ENCODE results near the gene LGR4. TPM values are rescaled to one million over a fixed set of nuclear protein-coding genes. Genes with fewer than 3 reads are reported as not detected.

LGR4 gene
- total RNA-seq, 1 experiment from 2014 or later = 7.1 TPM

DNA sequence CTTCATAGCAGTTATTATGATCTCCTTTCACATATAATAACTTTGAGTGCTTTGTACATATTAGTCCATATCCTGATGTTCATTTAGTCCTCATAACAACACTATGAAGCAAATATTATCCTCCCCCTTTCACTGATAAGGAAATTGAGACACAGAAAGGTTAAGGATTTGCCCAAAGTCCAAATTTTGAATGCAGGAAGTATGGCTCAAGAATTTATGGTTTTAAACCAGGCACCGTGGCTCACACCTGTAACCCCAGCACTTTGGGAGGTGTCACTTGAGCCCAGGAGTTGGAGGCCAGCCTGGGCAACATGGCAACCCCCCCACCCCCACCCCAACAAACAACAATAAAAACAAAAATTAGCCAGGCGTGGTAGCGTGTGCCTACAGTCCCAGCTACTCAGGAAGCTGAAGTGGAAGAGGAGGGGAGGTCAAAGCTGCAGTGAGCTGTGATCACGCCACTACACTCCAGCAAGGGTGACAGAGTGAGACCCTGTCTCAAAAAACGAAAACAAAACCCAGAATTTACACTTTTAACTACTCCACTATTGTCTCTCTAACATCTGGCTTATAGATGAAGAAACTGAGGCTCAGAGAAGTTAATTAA lies 118.1 kb downstream of the LGR4 start:
- Histone ChIP-seq H3K4me1 (ENCODE audit: control insufficient read depth in 1 of 2, insufficient read depth in 2 of 2, low read length in 2 of 2) (peaks cover 0 to 6% of the 10 kb centered on the region in 2 experiments; a peak in 1 of 4 replicates), H4K20me1 (ENCODE audit: insufficient read depth) (no peaks in the 10 kb centered on the region), H2AFZ (ENCODE audit: low read depth, low read length, poor library complexity, severe bottlenecking) (no peak overlapping the region), H3K36me3 (ENCODE audit: control insufficient read depth in 1 of 2, insufficient read depth in 2 of 2, low read length in 2 of 2) (0 out of 4 replicates have a peak, but pooled peaks cover 0 to 2% of the 10 kb centered on the region in 2 experiments), H3K9me3 (ENCODE audit: control insufficient read depth in 1 of 2, insufficient read depth in 1 of 2, low read depth in 1 of 2, low read length in 2 of 2) (no peaks in the 10 kb centered on the region), H3K79me2 (ENCODE audit: insufficient read depth, low read length) (no peaks in the 10 kb centered on the region), H3K9ac (ENCODE audit: low read length) (no peak overlapping the region), H3K4me2 (ENCODE audit: low read length) (no peak overlapping the region), H3K27ac (ENCODE audit: low read depth, low read length) (no peak overlapping the region), H3K27me3 (ENCODE audit: insufficient read depth, low read length) (no peaks in the 10 kb centered on the region), H3K9me2 (ENCODE audit: insufficient read depth) (no peaks in the 10 kb centered on the region), H3K4me3 (replicated peaks in 1 of 2; ENCODE audit: low read depth in 1 of 2, low read length in 2 of 2) (no peak overlapping the region)
- TF ChIP-seq, protein P1, sequence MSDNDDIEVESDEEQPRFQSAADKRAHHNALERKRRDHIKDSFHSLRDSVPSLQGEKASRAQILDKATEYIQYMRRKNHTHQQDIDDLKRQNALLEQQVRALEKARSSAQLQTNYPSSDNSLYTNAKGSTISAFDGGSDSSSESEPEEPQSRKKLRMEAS (IDR thresholded peaks at IDR 0.05) = no peak
- TF ChIP-seq EGR1 (IDR thresholded peaks at IDR 0.05; ENCODE audit: low read depth) (no peak), POLR2A (IDR thresholded peaks at IDR 0.05; ENCODE audit: borderline replicate concordance, extremely low read depth, insufficient read depth, insufficient read length) (no peak), CEBPB (IDR thresholded peaks at IDR 0.05; ENCODE audit: low read depth) (no peak), JUND (IDR thresholded peaks at IDR 0.05) (no peak), SP1 (IDR thresholded peaks at IDR 0.05; ENCODE audit: low read depth) (no peak), TCF7L2 (IDR thresholded peaks at IDR 0.05; ENCODE audit: borderline replicate concordance, extremely low read depth, insufficient read depth, insufficient read length) (no peak)
- TF ChIP-seq, protein P2, sequence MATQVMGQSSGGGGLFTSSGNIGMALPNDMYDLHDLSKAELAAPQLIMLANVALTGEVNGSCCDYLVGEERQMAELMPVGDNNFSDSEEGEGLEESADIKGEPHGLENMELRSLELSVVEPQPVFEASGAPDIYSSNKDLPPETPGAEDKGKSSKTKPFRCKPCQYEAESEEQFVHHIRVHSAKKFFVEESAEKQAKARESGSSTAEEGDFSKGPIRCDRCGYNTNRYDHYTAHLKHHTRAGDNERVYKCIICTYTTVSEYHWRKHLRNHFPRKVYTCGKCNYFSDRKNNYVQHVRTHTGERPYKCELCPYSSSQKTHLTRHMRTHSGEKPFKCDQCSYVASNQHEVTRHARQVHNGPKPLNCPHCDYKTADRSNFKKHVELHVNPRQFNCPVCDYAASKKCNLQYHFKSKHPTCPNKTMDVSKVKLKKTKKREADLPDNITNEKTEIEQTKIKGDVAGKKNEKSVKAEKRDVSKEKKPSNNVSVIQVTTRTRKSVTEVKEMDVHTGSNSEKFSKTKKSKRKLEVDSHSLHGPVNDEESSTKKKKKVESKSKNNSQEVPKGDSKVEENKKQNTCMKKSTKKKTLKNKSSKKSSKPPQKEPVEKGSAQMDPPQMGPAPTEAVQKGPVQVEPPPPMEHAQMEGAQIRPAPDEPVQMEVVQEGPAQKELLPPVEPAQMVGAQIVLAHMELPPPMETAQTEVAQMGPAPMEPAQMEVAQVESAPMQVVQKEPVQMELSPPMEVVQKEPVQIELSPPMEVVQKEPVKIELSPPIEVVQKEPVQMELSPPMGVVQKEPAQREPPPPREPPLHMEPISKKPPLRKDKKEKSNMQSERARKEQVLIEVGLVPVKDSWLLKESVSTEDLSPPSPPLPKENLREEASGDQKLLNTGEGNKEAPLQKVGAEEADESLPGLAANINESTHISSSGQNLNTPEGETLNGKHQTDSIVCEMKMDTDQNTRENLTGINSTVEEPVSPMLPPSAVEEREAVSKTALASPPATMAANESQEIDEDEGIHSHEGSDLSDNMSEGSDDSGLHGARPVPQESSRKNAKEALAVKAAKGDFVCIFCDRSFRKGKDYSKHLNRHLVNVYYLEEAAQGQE (IDR thresholded peaks at IDR 0.05; ENCODE audit: low read depth) = no peak
- BruUV-seq (replicated peaks) = no TSS peak
- ATAC-seq (no peak), DNase-seq (ENCODE audit: low read depth, low spot score) (no peak)
- ChIA-PET CTCF (no interaction called here), RAD21 (ENCODE audit: low non-redundant PET in 1 of 2, low total read pairs in 2 of 2, uncharacterized antibody in 2 of 2, unreplicated experiment in 2 of 2) (no interaction called here), POLR2A (interaction anchor here (0.8 kb wide), 1 partner anchor 47 kb away, joined by 3 read pairs; no protein-coding TSS in a partner anchor)
- intact Hi-C loops (cut with micrococcal nuclease) = no loop called here
